Measurements from ENCODE around the gene TUBB1.

GRCh38 chr20:58975353-58975752 is 43.9 kb upstream of the TUBB1 start:
- no peak for TF ChIP-seq CTCF (IDR thresholded peaks at IDR 0.05)
- no peak for TF ChIP-seq EZH2 (IDR thresholded peaks at IDR 0.05; ENCODE audit: borderline replicate concordance, insufficient read depth, low read depth, low read length, poor library complexity, severe bottlenecking)
